ENCODE results near the gene ARHGAP6.
"Not testable (repeated sequence)": the region's sequence is repeated elsewhere in the genome, so short reads cannot be mapped to it uniquely, and the experiment has no call there.

The ARHGAP6 gene

DNA sequence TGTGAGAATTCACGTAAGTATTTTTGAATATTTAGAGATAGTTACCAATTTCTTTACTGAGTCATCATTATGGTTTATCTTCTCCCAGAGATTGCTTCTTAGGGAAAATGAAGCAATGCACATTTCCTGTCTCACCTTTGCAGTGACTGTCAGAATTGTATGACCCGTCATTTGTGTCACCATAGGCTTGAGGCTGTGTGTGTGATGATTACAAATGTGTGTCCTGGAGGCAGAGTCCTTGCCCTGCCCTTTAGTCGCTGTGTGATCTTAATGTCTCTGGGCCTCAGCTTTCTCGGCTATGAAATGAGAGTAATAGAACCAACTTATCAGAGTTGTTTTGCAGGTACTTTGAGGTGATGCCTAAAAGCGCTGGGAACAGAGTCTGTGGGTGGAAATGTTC lies 540.7 kb downstream of the ARHGAP6 start:
- TF ChIP-seq, protein P1, sequence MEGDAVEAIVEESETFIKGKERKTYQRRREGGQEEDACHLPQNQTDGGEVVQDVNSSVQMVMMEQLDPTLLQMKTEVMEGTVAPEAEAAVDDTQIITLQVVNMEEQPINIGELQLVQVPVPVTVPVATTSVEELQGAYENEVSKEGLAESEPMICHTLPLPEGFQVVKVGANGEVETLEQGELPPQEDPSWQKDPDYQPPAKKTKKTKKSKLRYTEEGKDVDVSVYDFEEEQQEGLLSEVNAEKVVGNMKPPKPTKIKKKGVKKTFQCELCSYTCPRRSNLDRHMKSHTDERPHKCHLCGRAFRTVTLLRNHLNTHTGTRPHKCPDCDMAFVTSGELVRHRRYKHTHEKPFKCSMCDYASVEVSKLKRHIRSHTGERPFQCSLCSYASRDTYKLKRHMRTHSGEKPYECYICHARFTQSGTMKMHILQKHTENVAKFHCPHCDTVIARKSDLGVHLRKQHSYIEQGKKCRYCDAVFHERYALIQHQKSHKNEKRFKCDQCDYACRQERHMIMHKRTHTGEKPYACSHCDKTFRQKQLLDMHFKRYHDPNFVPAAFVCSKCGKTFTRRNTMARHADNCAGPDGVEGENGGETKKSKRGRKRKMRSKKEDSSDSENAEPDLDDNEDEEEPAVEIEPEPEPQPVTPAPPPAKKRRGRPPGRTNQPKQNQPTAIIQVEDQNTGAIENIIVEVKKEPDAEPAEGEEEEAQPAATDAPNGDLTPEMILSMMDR (IDR thresholded peaks at IDR 0.05; ENCODE audit: borderline replicate concordance, insufficient read depth, low read depth, low read length): no peak
- no peak overlapping the region for H3K4me3 ChIP-seq (ENCODE audit: low read depth, low read length)

DNA sequence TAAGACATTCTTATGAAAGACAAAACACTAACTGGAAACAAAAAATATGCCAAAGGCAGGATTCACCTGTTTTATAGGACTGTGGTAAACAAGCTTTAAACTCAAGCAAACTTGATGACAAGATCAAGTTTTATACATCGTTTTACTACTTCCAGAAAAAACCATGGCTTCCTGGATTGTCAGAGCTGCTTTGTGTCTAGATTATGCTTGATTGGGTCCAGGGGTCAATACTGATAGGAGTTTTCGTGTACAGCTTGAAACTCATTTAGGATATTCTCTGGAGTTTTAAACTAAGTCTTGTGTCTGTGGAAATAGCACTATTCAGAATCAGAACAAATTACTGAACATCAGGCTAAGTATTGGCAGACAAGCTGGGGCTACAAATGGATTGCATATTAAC lies 541.6 kb downstream of the ARHGAP6 start:
- H3K4me3 ChIP-seq (ENCODE audit: low read depth, low read length): no peak overlapping the region
- TF ChIP-seq, protein P1 (IDR thresholded peaks at IDR 0.05; ENCODE audit: borderline replicate concordance, insufficient read depth, low read depth, low read length): no peak

DNA sequence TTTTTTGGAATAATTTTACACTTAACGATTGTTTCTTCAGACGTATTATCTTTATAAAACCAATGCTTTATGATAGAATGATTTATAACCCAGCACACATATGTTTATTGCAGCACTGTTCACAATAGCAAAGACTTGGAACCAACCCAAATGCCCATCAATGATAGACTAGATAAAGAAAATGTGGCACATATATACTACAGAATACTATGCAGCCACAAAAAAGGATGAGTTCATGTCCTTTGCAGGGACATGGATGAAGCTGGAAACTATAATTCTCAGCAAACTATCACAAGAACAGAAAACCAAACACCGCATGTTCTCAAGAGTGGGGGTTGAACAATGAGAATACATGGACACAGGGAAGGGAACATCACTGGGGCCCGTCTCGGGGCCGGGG lies 542.6 kb downstream of the ARHGAP6 start:
- not testable (repeated sequence) for H3K4me3 ChIP-seq (ENCODE audit: low read depth, low read length)

DNA sequence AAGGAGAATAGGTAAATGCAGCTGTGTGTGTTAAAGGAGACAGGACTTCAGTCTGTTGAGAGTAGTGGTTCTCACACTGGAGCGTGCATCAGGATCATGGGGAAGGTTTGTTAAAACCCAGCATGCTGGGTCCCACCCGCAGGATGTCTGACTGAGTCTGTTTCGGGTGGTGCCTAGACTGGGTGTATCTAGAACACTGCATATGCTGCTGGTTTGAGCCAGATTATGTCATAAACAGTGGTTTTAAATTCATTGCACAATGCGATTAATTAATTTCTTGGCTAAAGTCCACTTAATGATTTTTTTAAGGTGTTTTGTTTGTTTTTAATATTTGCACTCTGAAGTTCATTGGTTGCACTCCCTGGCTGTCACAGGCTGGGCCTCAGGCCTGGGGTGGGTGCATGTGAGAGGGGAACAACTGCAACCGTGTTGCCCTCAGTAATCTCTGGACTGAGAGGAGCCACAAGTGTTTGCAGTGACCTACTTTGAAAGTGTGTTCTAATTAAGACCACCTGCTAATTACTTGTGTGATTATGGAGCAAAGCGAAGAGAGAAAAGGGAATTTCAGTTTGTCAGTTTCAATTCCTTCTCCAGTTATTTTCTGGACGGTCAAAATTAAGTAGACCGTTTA lies 546.3 kb downstream of the ARHGAP6 start:
- H3K4me3 ChIP-seq (ENCODE audit: low read depth, low read length): no peak overlapping the region
- TF ChIP-seq, protein P1 (IDR thresholded peaks at IDR 0.05; ENCODE audit: borderline replicate concordance, insufficient read depth, low read depth, low read length): no peak

DNA sequence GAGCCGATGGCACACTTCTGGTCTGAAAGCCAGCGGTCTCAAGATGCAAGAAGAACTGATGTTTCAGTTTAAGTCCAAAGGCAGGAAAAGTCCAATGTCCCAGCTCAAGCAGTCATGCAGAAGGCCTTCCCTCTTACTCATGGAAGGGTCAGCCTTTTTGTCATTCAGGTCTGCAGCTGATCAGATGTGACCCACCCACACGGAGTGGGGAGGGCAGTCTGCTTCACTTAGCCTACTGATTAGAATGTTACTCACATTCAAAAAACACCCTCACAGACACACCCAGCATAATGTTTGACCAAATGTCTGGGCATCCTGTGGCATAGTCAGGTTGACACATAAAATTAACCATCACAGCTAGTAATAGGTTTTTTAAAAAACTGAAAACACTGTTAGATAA lies 548.0 kb downstream of the ARHGAP6 start:
- no peak overlapping the region for H3K4me3 ChIP-seq (ENCODE audit: low read depth, low read length)
- TF ChIP-seq, protein P1 (IDR thresholded peaks at IDR 0.05; ENCODE audit: borderline replicate concordance, insufficient read depth, low read depth, low read length): no peak

DNA sequence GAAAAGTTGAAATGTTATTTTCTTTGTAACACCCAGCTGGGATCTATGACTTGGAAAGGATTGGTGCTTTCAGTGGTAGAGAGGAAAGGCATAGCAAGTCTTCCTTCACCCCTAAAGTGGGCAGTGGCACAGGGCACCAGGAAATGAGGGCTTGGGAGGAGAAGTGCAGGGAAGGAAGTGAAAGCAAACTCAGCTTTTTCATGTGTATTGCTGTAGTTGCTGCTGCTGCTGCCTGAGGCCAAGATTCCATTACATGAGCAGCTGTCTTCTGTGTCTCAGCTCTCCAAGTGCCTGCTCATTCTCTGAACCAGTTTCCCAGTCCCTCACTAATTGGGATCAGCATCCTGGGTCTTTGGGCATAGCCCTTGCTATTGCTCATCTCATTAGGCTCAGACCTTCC lies 552.0 kb downstream of the ARHGAP6 start:
- no peak overlapping the region for H3K4me3 ChIP-seq (ENCODE audit: low read depth, low read length)
- TF ChIP-seq, protein P1 (IDR thresholded peaks at IDR 0.05; ENCODE audit: borderline replicate concordance, insufficient read depth, low read depth, low read length): no peak

DNA sequence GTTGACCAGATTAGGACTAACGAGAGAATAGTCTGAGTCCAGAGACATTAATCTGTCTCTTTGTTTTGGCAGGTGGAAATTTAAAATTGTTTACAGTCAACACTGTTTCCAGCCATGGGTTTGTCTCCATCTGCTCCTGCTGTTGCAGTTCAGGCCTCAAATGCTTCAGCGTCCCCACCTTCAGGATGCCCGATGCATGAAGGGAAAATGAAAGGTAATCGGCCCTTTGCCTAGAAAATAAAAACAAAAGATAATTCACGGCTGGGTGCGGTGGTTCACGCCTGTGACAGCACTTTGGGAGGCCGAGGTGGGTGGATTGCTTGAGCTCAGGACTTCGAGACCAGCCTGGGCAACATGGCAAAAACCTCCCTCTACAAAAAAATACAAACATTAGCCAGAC lies 553.8 kb downstream of the ARHGAP6 start:
- H3K4me3 ChIP-seq (ENCODE audit: low read depth, low read length): peak overlapping the region; percentile 74
- TF ChIP-seq, protein P1 (IDR thresholded peaks at IDR 0.05; ENCODE audit: borderline replicate concordance, insufficient read depth, low read depth, low read length): no peak

Measured in GM12875 (cell line).